ENCODE data around the gene AKAP7.

AKAP7 gene

DNA sequence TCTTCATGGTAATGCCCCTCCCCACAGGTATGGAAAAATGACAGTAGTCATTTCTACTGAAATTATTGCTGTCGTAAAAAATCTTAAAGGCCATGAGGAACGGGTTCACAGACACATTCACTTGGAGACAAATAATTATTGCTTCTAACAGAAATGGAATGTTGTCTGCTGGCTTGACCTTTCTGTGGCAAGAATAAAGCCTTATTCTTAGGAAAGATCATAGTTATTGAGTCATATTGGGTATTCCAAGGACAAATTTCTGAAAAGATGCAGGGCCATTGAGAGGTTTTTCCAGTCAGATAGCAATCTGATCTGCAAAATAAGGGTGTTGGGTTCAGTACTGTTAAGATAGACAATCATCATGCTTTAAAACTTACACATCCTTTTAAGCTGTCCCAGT, 29.2 kb downstream of the AKAP7 start:
- Histone ChIP-seq H3K27me3 (ENCODE audit: control insufficient read depth, insufficient read depth, low read length) (no peaks in the 10 kb centered on the region), H3K4me1 (ENCODE audit: control insufficient read depth, insufficient read depth, low read length) (peaks cover 42% of the 10 kb centered on the region), H3K27ac (ENCODE audit: low read depth, low read length) (no peak overlapping the region), H3K4me3 (ENCODE audit: low read depth, low read length) (no peak overlapping the region), H3K9me3 (ENCODE audit: control insufficient read depth, insufficient read depth, low read length) (no peaks in the 10 kb centered on the region), H3K36me3 (ENCODE audit: control insufficient read depth, insufficient read depth, low read length) (no peaks in the 10 kb centered on the region), H3K9ac (ENCODE audit: low read depth, low read length) (no peak overlapping the region)

- H3K4me3 ChIP-seq (ENCODE audit: low read depth, low read length), result no peak overlapping the region
- H3K27ac ChIP-seq (ENCODE audit: low read depth, low read length), result no peak overlapping the region
- no peaks in the 10 kb centered on the region for H3K36me3 ChIP-seq (ENCODE audit: control insufficient read depth, insufficient read depth, low read length)
- no peaks in the 10 kb centered on the region for H3K27me3 ChIP-seq (ENCODE audit: control insufficient read depth, insufficient read depth, low read length)
- no peak overlapping the region for H3K9ac ChIP-seq (ENCODE audit: low read depth, low read length)
- H3K4me1 ChIP-seq (ENCODE audit: control insufficient read depth, insufficient read depth, low read length), result peaks cover 17% of the 10 kb centered on the region
- H3K9me3 ChIP-seq (ENCODE audit: control insufficient read depth, insufficient read depth, low read length), result no peaks in the 10 kb centered on the region
Observed at GRCh38 chr6:131167773-131168172, 32.5 kb downstream of the AKAP7 start.

- Histone ChIP-seq H3K27me3 (ENCODE audit: control insufficient read depth, insufficient read depth, low read length) (no peaks in the 10 kb centered on the region), H3K9ac (ENCODE audit: low read depth, low read length) (no peak overlapping the region), H3K27ac (ENCODE audit: low read depth, low read length) (no peak overlapping the region), H3K36me3 (ENCODE audit: control insufficient read depth, insufficient read depth, low read length) (no peaks in the 10 kb centered on the region), H3K4me3 (ENCODE audit: low read depth, low read length) (no peak overlapping the region), H3K4me1 (ENCODE audit: control insufficient read depth, insufficient read depth, low read length) (peaks cover 7% of the 10 kb centered on the region; the same call in 1 of the 2 replicates), H3K9me3 (ENCODE audit: control insufficient read depth, insufficient read depth, low read length) (no peaks in the 10 kb centered on the region)
Observed at GRCh38 chr6:131169613-131170012, 34.3 kb downstream of the AKAP7 start.

DNA sequence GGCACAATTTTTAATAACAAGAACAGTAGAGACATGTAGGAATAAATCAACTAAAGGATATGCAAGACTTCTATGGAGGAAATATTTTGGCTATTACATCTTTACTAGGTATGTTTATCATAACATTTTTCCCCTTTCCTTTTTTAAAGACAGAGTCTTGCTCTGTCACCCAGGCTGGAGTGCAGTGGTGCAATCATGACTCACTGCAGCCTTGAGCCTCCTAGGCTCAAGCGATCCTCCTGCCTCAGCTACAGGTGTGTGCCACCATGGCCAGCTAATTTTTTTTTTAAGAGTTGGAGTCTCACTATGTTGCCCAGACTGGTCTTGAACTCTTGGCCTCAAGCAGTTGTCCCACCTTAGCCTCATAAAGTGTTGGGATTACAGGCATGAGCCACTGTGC, 37.0 kb downstream of the AKAP7 start:
- no peak overlapping the region for H3K4me3 ChIP-seq (ENCODE audit: low read depth, low read length)
- H3K9ac ChIP-seq (ENCODE audit: low read depth, low read length), result no peak overlapping the region
- H3K4me1 ChIP-seq (ENCODE audit: control insufficient read depth, insufficient read depth, low read length), result peaks cover 7% of the 10 kb centered on the region; the same call in 1 of the 2 replicates
- no peaks in the 10 kb centered on the region for H3K27me3 ChIP-seq (ENCODE audit: control insufficient read depth, insufficient read depth, low read length)
- no peaks in the 10 kb centered on the region for H3K36me3 ChIP-seq (ENCODE audit: control insufficient read depth, insufficient read depth, low read length)
- H3K9me3 ChIP-seq (ENCODE audit: control insufficient read depth, insufficient read depth, low read length), result no peaks in the 10 kb centered on the region
- no peak overlapping the region for H3K27ac ChIP-seq (ENCODE audit: low read depth, low read length)

DNA sequence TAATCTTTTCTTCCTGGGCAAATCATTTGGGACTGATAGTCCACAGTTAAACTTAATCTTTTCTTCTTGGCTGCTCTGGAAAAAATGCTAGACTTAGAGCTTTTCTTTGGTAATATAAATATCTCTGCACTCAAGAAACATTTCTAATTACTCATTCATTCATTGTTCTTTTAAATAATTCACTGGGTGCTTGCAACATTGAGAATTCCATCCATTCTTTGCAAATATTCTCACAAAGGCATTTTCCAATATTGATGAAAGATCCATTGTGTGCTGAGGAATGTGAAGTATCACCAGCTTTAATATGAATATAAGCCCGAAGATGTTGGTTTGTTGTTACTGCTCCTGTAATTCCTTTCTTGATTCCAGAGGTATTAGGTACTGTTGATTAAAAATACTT, 38.4 kb downstream of the AKAP7 start:
- H3K9me3 ChIP-seq (ENCODE audit: control insufficient read depth, insufficient read depth, low read length), result no peaks in the 10 kb centered on the region
- no peak overlapping the region for H3K4me3 ChIP-seq (ENCODE audit: low read depth, low read length)
- H3K4me1 ChIP-seq (ENCODE audit: control insufficient read depth, insufficient read depth, low read length), result peaks cover 7% of the 10 kb centered on the region; the same call in 1 of the 2 replicates
- no peak overlapping the region for H3K9ac ChIP-seq (ENCODE audit: low read depth, low read length)
- H3K36me3 ChIP-seq (ENCODE audit: control insufficient read depth, insufficient read depth, low read length), result no peaks in the 10 kb centered on the region
- no peaks in the 10 kb centered on the region for H3K27me3 ChIP-seq (ENCODE audit: control insufficient read depth, insufficient read depth, low read length)
- no peak overlapping the region for H3K27ac ChIP-seq (ENCODE audit: low read depth, low read length)

- Histone ChIP-seq H3K4me1 (ENCODE audit: control insufficient read depth, insufficient read depth, low read length) (peaks cover 7% of the 10 kb centered on the region; the same call in 1 of the 2 replicates), H3K36me3 (ENCODE audit: control insufficient read depth, insufficient read depth, low read length) (no peaks in the 10 kb centered on the region), H3K27ac (ENCODE audit: low read depth, low read length) (no peak overlapping the region), H3K27me3 (ENCODE audit: control insufficient read depth, insufficient read depth, low read length) (no peaks in the 10 kb centered on the region), H3K9ac (ENCODE audit: low read depth, low read length) (no peak overlapping the region), H3K9me3 (ENCODE audit: control insufficient read depth, insufficient read depth, low read length) (no peaks in the 10 kb centered on the region), H3K4me3 (ENCODE audit: low read depth, low read length) (no peak overlapping the region)
Observed at GRCh38 chr6:131175564-131175963, 40.3 kb downstream of the AKAP7 start.

- Histone ChIP-seq H3K9me3 (ENCODE audit: control insufficient read depth, insufficient read depth, low read length) (no peaks in the 10 kb centered on the region), H3K36me3 (ENCODE audit: control insufficient read depth, insufficient read depth, low read length) (no peaks in the 10 kb centered on the region), H3K4me1 (ENCODE audit: control insufficient read depth, insufficient read depth, low read length) (peaks cover 8% of the 10 kb centered on the region), H3K9ac (ENCODE audit: low read depth, low read length) (no peak overlapping the region), H3K4me3 (ENCODE audit: low read depth, low read length) (no peak overlapping the region), H3K27ac (ENCODE audit: low read depth, low read length) (no peak overlapping the region), H3K27me3 (ENCODE audit: control insufficient read depth, insufficient read depth, low read length) (no peaks in the 10 kb centered on the region)
Observed at GRCh38 chr6:131177996-131178395, 42.7 kb downstream of the AKAP7 start.

GRCh38 chr6:131182991-131183425, 47.7 kb downstream of the AKAP7 start:
- Histone ChIP-seq H3K27me3 (ENCODE audit: control insufficient read depth, insufficient read depth, low read length) (no peaks in the 10 kb centered on the region), H3K4me1 (ENCODE audit: control insufficient read depth, insufficient read depth, low read length) (peaks cover 4% of the 10 kb centered on the region), H3K9ac (ENCODE audit: low read depth, low read length) (no peak overlapping the region), H3K9me3 (ENCODE audit: control insufficient read depth, insufficient read depth, low read length) (no peaks in the 10 kb centered on the region), H3K27ac (ENCODE audit: low read depth, low read length) (peak overlapping the region; percentile 50), H3K36me3 (ENCODE audit: control insufficient read depth, insufficient read depth, low read length) (no peaks in the 10 kb centered on the region), H3K4me3 (ENCODE audit: low read depth, low read length) (no peak overlapping the region)

- H3K36me3 ChIP-seq (ENCODE audit: control insufficient read depth, insufficient read depth, low read length), result no peaks in the 10 kb centered on the region
- peaks cover 4% of the 10 kb centered on the region for H3K4me1 ChIP-seq (ENCODE audit: control insufficient read depth, insufficient read depth, low read length)
- H3K9ac ChIP-seq (ENCODE audit: low read depth, low read length), result no peak overlapping the region
- peak overlapping the region; percentile 50 for H3K27ac ChIP-seq (ENCODE audit: low read depth, low read length)
- H3K4me3 ChIP-seq (ENCODE audit: low read depth, low read length), result no peak overlapping the region
- no peaks in the 10 kb centered on the region for H3K9me3 ChIP-seq (ENCODE audit: control insufficient read depth, insufficient read depth, low read length)
- H3K27me3 ChIP-seq (ENCODE audit: control insufficient read depth, insufficient read depth, low read length), result no peaks in the 10 kb centered on the region
Observed at GRCh38 chr6:131183427-131184095, 48.3 kb downstream of the AKAP7 start.

GRCh38 chr6:131191590-131191989, 56.3 kb downstream of the AKAP7 start:
- no peaks in the 10 kb centered on the region for H3K4me1 ChIP-seq (ENCODE audit: control insufficient read depth, insufficient read depth, low read length)
- no peak overlapping the region for H3K4me3 ChIP-seq (ENCODE audit: low read depth, low read length)
- H3K27me3 ChIP-seq (ENCODE audit: control insufficient read depth, insufficient read depth, low read length), result no peaks in the 10 kb centered on the region
- H3K9ac ChIP-seq (ENCODE audit: low read depth, low read length), result no peak overlapping the region
- H3K9me3 ChIP-seq (ENCODE audit: control insufficient read depth, insufficient read depth, low read length), result no peaks in the 10 kb centered on the region
- H3K36me3 ChIP-seq (ENCODE audit: control insufficient read depth, insufficient read depth, low read length), result no peaks in the 10 kb centered on the region
- no peak overlapping the region for H3K27ac ChIP-seq (ENCODE audit: low read depth, low read length)

DNA sequence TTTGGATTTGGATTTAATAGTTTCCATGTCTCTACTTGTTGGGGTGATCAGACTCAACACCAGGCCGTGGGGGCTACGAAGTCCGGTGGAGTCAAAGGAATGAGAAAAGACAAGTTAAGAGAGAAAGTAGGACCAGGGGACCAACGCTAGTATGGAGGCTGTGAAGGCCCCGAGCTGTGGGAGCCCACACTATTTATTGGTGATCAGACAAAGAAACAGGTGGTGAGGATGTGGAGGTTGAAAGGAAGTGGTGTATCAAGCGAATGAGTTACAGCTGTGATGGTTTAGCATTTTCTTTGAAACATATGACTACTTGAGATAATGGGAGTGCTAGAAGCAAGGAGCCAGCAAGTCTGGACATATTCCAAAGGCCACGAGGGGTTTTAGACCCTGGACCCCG, 62.4 kb downstream of the AKAP7 start:
- Histone ChIP-seq H3K4me3 (ENCODE audit: low read depth, low read length) (no peak overlapping the region), H3K27me3 (ENCODE audit: control insufficient read depth, insufficient read depth, low read length) (no peaks in the 10 kb centered on the region), H3K27ac (ENCODE audit: low read depth, low read length) (no peak overlapping the region), H3K9me3 (ENCODE audit: control insufficient read depth, insufficient read depth, low read length) (no peaks in the 10 kb centered on the region), H3K9ac (ENCODE audit: low read depth, low read length) (no peak overlapping the region), H3K36me3 (ENCODE audit: control insufficient read depth, insufficient read depth, low read length) (no peaks in the 10 kb centered on the region), H3K4me1 (ENCODE audit: control insufficient read depth, insufficient read depth, low read length) (peaks cover 5% of the 10 kb centered on the region)

Measured in HUES48 (cell line).